GM23248 (cell line): ENCODE measurements around the gene DENND1A. TPM values are rescaled to one million over a fixed set of nuclear protein-coding genes. Genes with fewer than 3 reads are reported as not detected.

ENCODE experiments used
- DNase-seq: peaks from one replicate; pipeline ENCODE4 v3.0.0-alpha.2; 2015
- H2AFZ ChIP-seq: fragments of 200-600 bp; sonication (generic); 2 replicates; pipeline ENCODE4 v1.6.1; 2016; ENCODE audit warnings: antibody characterized with exemption
- H3F3A ChIP-seq: fragments of 200-600 bp; sonication (generic); 2 replicates; pipeline ENCODE4 v1.6.1; 2016; ENCODE audit warnings: mild to moderate bottlenecking, antibody characterized with exemption, mixed run types; ENCODE audit not compliant: insufficient read depth
- H3K27ac ChIP-seq: fragments of 200-600 bp; sonication (generic); 2 replicates; pipeline ENCODE4 v1.5.1; 2016; ENCODE audit warnings: mild to moderate bottlenecking
- H3K27me3 ChIP-seq: fragments of 200-600 bp; sonication (generic); replicated peaks from 2 replicates; pipeline ENCODE4 v1.6.1; 2016; ENCODE audit warnings: mild to moderate bottlenecking; ENCODE audit not compliant: insufficient read depth
- H3K36me3 ChIP-seq: fragments of 200-600 bp; sonication (generic); 2 replicates; pipeline ENCODE4 v1.6.1; 2016; ENCODE audit warnings: low read depth, mild to moderate bottlenecking
- H3K4me1 ChIP-seq: fragments of 200-600 bp; sonication (generic); 2 replicates; pipeline ENCODE4 v1.6.1; 2016; ENCODE audit warnings: mild to moderate bottlenecking; ENCODE audit not compliant: insufficient read depth
- H3K4me2 ChIP-seq: fragments of 200-600 bp; sonication (generic); one replicate; pipeline ENCODE4 v1.6.1; 2016; ENCODE audit warnings: mild to moderate bottlenecking; ENCODE audit not compliant: unreplicated experiment
- H3K4me3 ChIP-seq: fragments of 200-600 bp; sonication (generic); 2 replicates; pipeline ENCODE4 v1.5.1; 2016; ENCODE audit warnings: mild to moderate bottlenecking
- H3K79me2 ChIP-seq: fragments of 200-600 bp; sonication (generic); 2 replicates; pipeline ENCODE4 v1.6.1; 2016; ENCODE audit warnings: mild to moderate bottlenecking; ENCODE audit not compliant: insufficient read depth
- H3K9ac ChIP-seq: fragments of 200-600 bp; sonication (generic); 2 replicates; pipeline ENCODE4 v1.6.1; 2016; ENCODE audit warnings: mild to moderate bottlenecking
- H3K9me2 ChIP-seq: fragments of 200-600 bp; sonication (generic); 2 replicates; pipeline ENCODE4 v1.6.1; 2016; ENCODE audit warnings: mixed run types, mild to moderate bottlenecking, moderate library complexity; ENCODE audit not compliant: insufficient read depth
- H3K9me3 ChIP-seq: fragments of 200-600 bp; sonication (generic); one replicate; pipeline ENCODE4 v1.6.1; 2017; ENCODE audit warnings: low read depth
- H4K20me1 ChIP-seq: fragments of 200-600 bp; sonication (generic); 2 replicates; pipeline ENCODE4 v1.6.0; 2016; ENCODE audit not compliant: insufficient read depth
- EZH2 ChIP-seq: fragments of 200-600 bp; sonication (generic); IDR thresholded peaks from 2 replicates; pipeline ENCODE4 v1.6.1; 2018; ENCODE audit warnings: antibody characterized with exemption, mild to moderate bottlenecking; ENCODE audit not compliant: insufficient read depth, poor library complexity, severe bottlenecking
- EZH2phosphoT487 ChIP-seq: fragments of 200-600 bp; sonication (generic); IDR thresholded peaks from 2 replicates; pipeline ENCODE4 v1.6.1; 2018; ENCODE audit warnings: antibody characterized with exemption, moderate library complexity, mild to moderate bottlenecking, low read depth; ENCODE audit not compliant: insufficient read depth
- WGBS, 2 experiments: methylation state at CpG; one replicate each; pipeline ENCODE4 v1.1.6; 2015 to 2017; ENCODE audit warnings: low lambda C conversion rate in 2 of 2, low coverage in 1 of 2; ENCODE audit errors: missing lambda C conversion rate in 2 of 2; 5-methylcytosine and 5-hydroxymethylcytosine counted together
- in situ Hi-C: fragments of 300-500 bp; cut with MboI; formaldehyde crosslinking; loops from 2 replicates; pipeline ENCODE4 v1.15.0; 2020
- polyA plus RNA-seq: library from polyadenylated mRNA; unstranded; fragments of >200 nt; fragmentation: Nextera tagmentation; extraction: Ambion mirVana; gene quantifications from 2 replicates; pipeline ENCODE4 v1.2.1, GENCODE V29; 2016
- total RNA-seq: library from RNA; depleted of rRNA; stranded (reverse); fragments of >200 nt; shearing (Covaris generic); gene quantifications from 2 replicates; pipeline ENCODE4 v1.2.3, GENCODE V29; 2014

DENND1A gene
- total and polyA plus RNA-seq, 2 experiments from 2014 or later = 13.2 to 16.4 TPM

DNA sequence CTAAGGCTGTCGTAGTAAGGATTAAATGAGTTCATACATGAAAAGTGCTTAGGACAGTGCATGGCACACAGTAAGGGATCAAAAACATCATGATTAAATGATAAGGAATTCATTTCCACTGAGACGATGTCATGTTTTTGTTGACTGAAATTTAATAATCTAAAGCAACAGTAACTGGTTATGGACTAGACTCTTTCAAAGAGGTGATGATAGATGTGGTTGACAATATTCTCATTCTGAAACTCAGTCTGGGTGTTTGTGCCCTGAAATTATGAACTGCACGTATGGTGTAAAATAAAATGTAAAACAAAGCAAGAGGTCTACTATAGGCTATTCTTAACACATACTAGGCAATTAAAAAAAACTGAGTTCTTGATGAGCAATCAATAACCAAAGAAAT lies 280.0 kb downstream of the DENND1A start:
- no peak overlapping the region for H3K4me3 ChIP-seq
- no peak overlapping the region for H3K27ac ChIP-seq
- no peaks in the 10 kb centered on the region for H3K27me3 ChIP-seq
- no peaks in the 10 kb centered on the region for H3F3A ChIP-seq
- H4K20me1 ChIP-seq = no peaks in the 10 kb centered on the region
- H3K4me1 ChIP-seq = no peaks in the 10 kb centered on the region
- H2AFZ ChIP-seq = no peak overlapping the region
- no peaks in the 10 kb centered on the region for H3K79me2 ChIP-seq
- 94 to 98% methylated on average over 3 of the region's 3 CpGs for WGBS, 2 experiments
- no peak for DNase-seq
- no peaks in the 10 kb centered on the region; the same call in 1 of the 2 replicates for H3K36me3 ChIP-seq
- in situ Hi-C loops = no loop called here
- H3K9me3 ChIP-seq = no peaks in the 10 kb centered on the region
- TF ChIP-seq EZH2phosphoT487 (no peak), EZH2 (no peak)
- no peak overlapping the region for H3K9ac ChIP-seq
- H3K9me2 ChIP-seq = no peaks in the 10 kb centered on the region
- H3K4me2 ChIP-seq = no peak overlapping the region

DNA sequence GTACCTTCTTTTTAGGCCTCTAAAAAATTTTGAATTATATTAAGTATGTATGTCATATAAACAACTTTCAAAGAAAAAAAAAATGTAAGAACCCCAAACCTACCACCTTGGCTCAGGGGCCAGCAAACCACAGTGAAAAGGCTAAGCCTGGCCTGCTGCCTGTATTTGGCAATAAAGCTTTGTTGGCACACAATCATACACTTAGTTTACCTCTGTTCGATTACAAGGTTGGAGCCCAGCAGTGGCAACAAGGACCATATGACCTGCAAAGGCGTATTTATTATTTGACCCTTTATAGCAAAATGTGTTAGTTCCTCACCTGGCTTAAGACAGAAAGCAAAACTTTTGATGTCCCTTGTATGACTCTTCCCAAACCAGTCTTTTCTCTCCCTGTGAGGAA lies 282.8 kb downstream of the DENND1A start:
- 96 to 98% methylated on average over 2 of the region's 2 CpGs for WGBS, 2 experiments
- in situ Hi-C loops = no loop called here
- Histone ChIP-seq H3K9me2 (no peaks in the 10 kb centered on the region), H3K27me3 (no peaks in the 10 kb centered on the region), H3F3A (no peaks in the 10 kb centered on the region), H3K79me2 (no peaks in the 10 kb centered on the region), H3K9ac (no peak overlapping the region), H2AFZ (no peak overlapping the region), H3K4me2 (no peak overlapping the region), H4K20me1 (no peaks in the 10 kb centered on the region), H3K4me3 (no peak overlapping the region), H3K36me3 (no peaks in the 10 kb centered on the region; the same call in 1 of the 2 replicates), H3K9me3 (no peaks in the 10 kb centered on the region), H3K4me1 (no peaks in the 10 kb centered on the region), H3K27ac (no peak overlapping the region)
- no peak for TF ChIP-seq EZH2phosphoT487
- no peak for TF ChIP-seq EZH2
- no peak for DNase-seq

DNA sequence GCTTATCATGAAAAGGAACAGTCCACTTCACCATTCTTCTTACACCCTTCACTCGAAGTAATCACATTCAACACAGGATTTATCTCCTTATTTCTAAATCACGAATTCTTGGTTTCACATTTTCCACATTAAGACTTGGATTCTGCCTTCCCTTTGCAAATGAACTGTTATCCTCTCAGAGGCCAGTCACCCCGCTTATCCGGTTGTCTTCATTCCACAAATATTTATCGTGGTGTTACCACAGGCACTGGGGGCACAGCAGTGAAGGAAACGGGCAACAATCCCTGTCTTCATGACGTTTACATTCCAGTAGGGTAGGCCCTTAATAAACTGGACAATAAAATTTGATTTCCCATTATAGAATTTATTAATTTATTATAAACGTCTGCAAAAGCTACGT lies 284.2 kb downstream of the DENND1A start:
- Histone ChIP-seq H3K27me3 (no peaks in the 10 kb centered on the region), H3K27ac (no peak overlapping the region), H3F3A (no peaks in the 10 kb centered on the region), H3K9me3 (no peaks in the 10 kb centered on the region), H3K9ac (no peak overlapping the region), H3K9me2 (no peaks in the 10 kb centered on the region), H3K4me3 (no peak overlapping the region), H2AFZ (no peak overlapping the region), H3K36me3 (no peaks in the 10 kb centered on the region; the same call in 1 of the 2 replicates), H4K20me1 (no peaks in the 10 kb centered on the region), H3K4me2 (no peak overlapping the region), H3K79me2 (no peaks in the 10 kb centered on the region), H3K4me1 (no peaks in the 10 kb centered on the region)
- no peak for DNase-seq
- in situ Hi-C loops = no loop called here
- TF ChIP-seq EZH2phosphoT487 = no peak
- TF ChIP-seq EZH2 = no peak
- 91 to 95% methylated on average over 9 of the region's 9 CpGs for WGBS, 2 experiments

DNA sequence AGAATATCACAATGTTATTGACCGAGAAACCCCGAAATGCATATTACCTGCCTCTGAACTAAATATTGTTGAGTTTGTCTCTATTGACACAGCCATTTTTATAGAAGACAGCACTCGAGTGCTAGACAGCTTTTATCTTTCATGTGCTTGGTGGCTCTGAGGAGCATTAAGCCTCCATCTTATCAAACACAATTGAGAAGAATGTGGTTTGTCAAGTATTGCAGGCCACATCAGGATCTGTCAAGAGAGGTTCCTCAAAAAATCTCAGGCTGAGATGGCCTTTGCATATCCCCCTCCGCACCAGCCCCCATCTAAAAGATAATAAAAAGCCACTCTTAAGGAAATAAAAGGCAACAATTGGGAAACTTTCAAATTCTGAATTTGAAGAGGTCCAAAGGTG lies 284.8 kb downstream of the DENND1A start:
- TF ChIP-seq EZH2phosphoT487 (no peak), EZH2 (no peak)
- Histone ChIP-seq H3K9me3 (no peaks in the 10 kb centered on the region), H3K4me2 (no peak overlapping the region), H3K9me2 (no peaks in the 10 kb centered on the region), H3K79me2 (no peaks in the 10 kb centered on the region), H3K4me3 (no peak overlapping the region), H3K4me1 (no peaks in the 10 kb centered on the region), H3K36me3 (no peaks in the 10 kb centered on the region; the same call in 1 of the 2 replicates), H3F3A (no peaks in the 10 kb centered on the region), H2AFZ (no peak overlapping the region), H3K9ac (no peak overlapping the region), H4K20me1 (no peaks in the 10 kb centered on the region), H3K27ac (no peak overlapping the region), H3K27me3 (no peaks in the 10 kb centered on the region)
- in situ Hi-C loops = no loop called here
- no peak for DNase-seq
- WGBS, 2 experiments = 96 to 98% methylated on average over 4 of the region's 4 CpGs

DNA sequence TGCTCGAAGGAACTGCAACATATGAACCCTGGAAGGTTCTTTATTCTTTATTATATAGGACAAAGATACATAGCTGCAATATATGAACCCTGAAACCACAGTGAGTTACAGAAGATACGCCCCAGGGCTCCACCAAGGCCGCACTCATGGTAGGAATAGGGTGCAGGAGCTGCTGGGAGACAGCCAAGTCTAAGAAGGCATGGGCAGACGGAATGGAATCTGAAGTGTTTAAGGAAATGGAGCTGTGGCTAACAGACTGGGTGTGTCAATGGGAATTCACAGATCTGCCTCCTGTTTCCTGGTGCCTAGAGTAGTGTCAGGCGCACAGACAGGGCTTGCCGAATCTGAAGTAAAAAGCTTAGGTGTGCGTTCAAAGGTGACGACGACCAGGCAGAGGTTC lies 286.4 kb downstream of the DENND1A start:
- no peaks in the 10 kb centered on the region for H3K9me2 ChIP-seq
- no peak overlapping the region for H3K4me3 ChIP-seq
- WGBS, 2 experiments = 97% methylated on average over 9 of the region's 9 CpGs
- H3K27me3 ChIP-seq = no peaks in the 10 kb centered on the region
- no peaks in the 10 kb centered on the region for H3K9me3 ChIP-seq
- no peak overlapping the region for H2AFZ ChIP-seq
- no peaks in the 10 kb centered on the region for H3K4me1 ChIP-seq
- H4K20me1 ChIP-seq = no peaks in the 10 kb centered on the region
- no peaks in the 10 kb centered on the region for H3K79me2 ChIP-seq
- H3K27ac ChIP-seq = no peak overlapping the region
- no peak overlapping the region for H3K9ac ChIP-seq
- H3K36me3 ChIP-seq = no peaks in the 10 kb centered on the region; the same call in 1 of the 2 replicates
- no peaks in the 10 kb centered on the region for H3F3A ChIP-seq
- in situ Hi-C loops = no loop called here
- no peak for TF ChIP-seq EZH2
- TF ChIP-seq EZH2phosphoT487 = no peak
- no peak overlapping the region for H3K4me2 ChIP-seq
- no peak for DNase-seq
